Renal cortical epithelial cell (primary cell): ENCODE data around the gene ZFP1. TPM values are rescaled to one million over a fixed set of nuclear protein-coding genes. Genes with fewer than 3 reads are reported as not detected.

Source experiments
- DNase-seq: peaks from one replicate; pipeline ENCODE4 v3.0.0-alpha.2; 2011; ENCODE audit warnings: low read depth
- total RNA-seq: library from RNA; depleted of rRNA; stranded (reverse); fragments of >200 nt; gene quantifications from 2 replicates; pipeline ENCODE4 v1.2.3, GENCODE V29; 2014

ZFP1 gene
- total RNA-seq, 1 donor from 2014 or later = 12.9 TPM

GRCh38 chr16:75152635-75153034 lies 4.3 kb downstream of the ZFP1 start:
- no peak for DNase-seq

- DNase-seq = no peak
These were observed 12.1 kb downstream of the ZFP1 start for GRCh38 chr16:75160386-75160785.

- no peak for DNase-seq
These were observed 21.6 kb downstream of the ZFP1 start for GRCh38 chr16:75169899-75170405.

GRCh38 chr16:75172578-75172977 lies 24.3 kb downstream of the ZFP1 start:
- no peak for DNase-seq

GRCh38 chr16:75175074-75175473 lies 26.8 kb downstream of the ZFP1 start:
- DNase-seq = no peak

GRCh38 chr16:75176926-75177325 lies 28.6 kb downstream of the ZFP1 start:
- DNase-seq = no peak

- no peak for DNase-seq
These were observed 30.9 kb downstream of the ZFP1 start for GRCh38 chr16:75179208-75179607.

- DNase-seq = no peak
These were observed 33.3 kb downstream of the ZFP1 start for GRCh38 chr16:75181630-75182029.

- no peak for DNase-seq
These were observed 40.6 kb downstream of the ZFP1 start for GRCh38 chr16:75188832-75189477.

- no peak for DNase-seq
These were observed 41.4 kb downstream of the ZFP1 start for GRCh38 chr16:75189638-75190245.

- no peak for DNase-seq
These were observed 44.4 kb downstream of the ZFP1 start for GRCh38 chr16:75192606-75193264.

- no peak for DNase-seq
These were observed 44.9 kb downstream of the ZFP1 start for GRCh38 chr16:75193265-75193650.

- DNase-seq = no peak
These were observed 45.6 kb downstream of the ZFP1 start for GRCh38 chr16:75193730-75194444.

- DNase-seq = no peak
These were observed 47.8 kb downstream of the ZFP1 start for GRCh38 chr16:75195811-75196790.

GRCh38 chr16:75196836-75197235 lies 48.5 kb downstream of the ZFP1 start:
- no peak for DNase-seq

- no peak for DNase-seq
These were observed 49.3 kb downstream of the ZFP1 start for GRCh38 chr16:75197522-75198134.

GRCh38 chr16:75198135-75198600 lies 49.8 kb downstream of the ZFP1 start:
- DNase-seq = no peak

- DNase-seq = no peak
These were observed 53.8 kb downstream of the ZFP1 start for GRCh38 chr16:75202069-75202590.

- DNase-seq = no peak
These were observed 54.8 kb downstream of the ZFP1 start for GRCh38 chr16:75203096-75203495.

- no peak for DNase-seq
These were observed 55.5 kb downstream of the ZFP1 start for GRCh38 chr16:75203667-75204409.
